GM12874 (cell line): Measurements from ENCODE around the gene SEMA7A.

ENCODE experiments used
- CTCF ChIP-seq: IDR thresholded peaks from 2 replicates; pipeline ENCODE4 v1.5.1; 2011; ENCODE audit warnings: low read depth, mild to moderate bottlenecking, control low read depth, low read length, moderate library complexity; ENCODE audit not compliant: insufficient read depth

The SEMA7A gene

GRCh38 chr15:74369084-74369745 is 64.5 kb downstream of the SEMA7A start:
- TF ChIP-seq CTCF = no peak

- no peak for TF ChIP-seq CTCF
Measured at GRCh38 chr15:74368121-74368520, 65.6 kb downstream of the SEMA7A start.

GRCh38 chr15:74367296-74367854 is 66.4 kb downstream of the SEMA7A start, which contains the start of gene CYP11A1:
Gene CYP11A1 (minus strand): TSS chr15:74367646. CDS start chr15:74367585, 61 bp downstream.
- TF ChIP-seq CTCF = no peak

GRCh38 chr15:74365598-74366445 is 67.9 kb downstream of the SEMA7A start:
- no peak for TF ChIP-seq CTCF

- TF ChIP-seq CTCF = no peak
Measured at GRCh38 chr15:74364936-74365597, 68.7 kb downstream of the SEMA7A start.

- no peak for TF ChIP-seq CTCF
Measured at GRCh38 chr15:74362482-74362881, 71.3 kb downstream of the SEMA7A start.
